Gastroesophageal sphincter (tissue), 4 donors: ENCODE measurements around the gene CASTOR1. TPM values are rescaled to one million over a fixed set of nuclear protein-coding genes. Genes with fewer than 3 reads are reported as not detected.

ENCODE experiments used
- total RNA-seq, 4 donors: library from RNA; depleted of rRNA; stranded (reverse); fragments of >200 nt; gene quantifications; one replicate each; pipeline ENCODE4 v1.1.0, GENCODE V29; 2016

Gene CASTOR1
- total RNA-seq, 4 donors from 2014 or later = 12.9 to 17.1 (median 16.2) TPM

Other genes starting within 250 kb of the CASTOR1 start
- gene HORMAD2, start 209.0 kb downstream of the CASTOR1 start, total RNA-seq = not detected
- gene LIF, start 42.7 kb downstream of the CASTOR1 start, total RNA-seq = 10 to 100 TPM in 1 of 4 donors, under 1 TPM in 2, not detected in 1; 0.58 to 15.8 (median 0.59) TPM
- 1 to 10 TPM in 2 of 4 donors, not detected in 2; 4.1 to 7.7 TPM for gene OSM, start 22.7 kb downstream of the CASTOR1 start, total RNA-seq
- 10 to 100 TPM; 25.3 to 30.8 (median 26.0) TPM for gene TBC1D10A, start 37.4 kb upstream of the CASTOR1 start, total RNA-seq
- gene SF3A1, start 67.4 kb upstream of the CASTOR1 start, total RNA-seq = 10 to 100 TPM; 46.1 to 80.8 (median 63.7) TPM
- 1 to 10 TPM in 3 of 4 donors, under 1 TPM in 1; 0.99 to 1.9 (median 1.5) TPM for gene CCDC157, start 67.5 kb upstream of the CASTOR1 start, total RNA-seq
- gene RNF215, start 97.9 kb upstream of the CASTOR1 start, total RNA-seq = 10 to 100 TPM; 10.2 to 13.5 (median 11.7) TPM
- 10 to 100 TPM in 3 of 4 donors, 1 to 10 TPM in 1; 8.1 to 27.2 (median 15.8) TPM for gene SEC14L2, start 107.5 kb upstream of the CASTOR1 start, total RNA-seq
- 10 to 100 TPM in 1 of 4 donors, 1 to 10 TPM in 3; 1.1 to 10.3 (median 6.3) TPM for gene MTFP1, start 136.3 kb upstream of the CASTOR1 start, total RNA-seq
- gene SEC14L3, start 182.5 kb upstream of the CASTOR1 start, total RNA-seq = not detected
- gene SEC14L4, start 216.2 kb upstream of the CASTOR1 start, total RNA-seq = not detected